Measurements from ENCODE around the gene CFAP52. TPM values are rescaled to one million over a fixed set of nuclear protein-coding genes. Genes with fewer than 3 reads are reported as not detected.
"Not testable (repeated sequence)": the region's sequence is repeated elsewhere in the genome, so short reads cannot be mapped to it uniquely, and the experiment has no call there.

Gene CFAP52
- total and polyA plus RNA-seq, 4 donors, result 7.5 to 26.7 (median 16.7) TPM

DNA sequence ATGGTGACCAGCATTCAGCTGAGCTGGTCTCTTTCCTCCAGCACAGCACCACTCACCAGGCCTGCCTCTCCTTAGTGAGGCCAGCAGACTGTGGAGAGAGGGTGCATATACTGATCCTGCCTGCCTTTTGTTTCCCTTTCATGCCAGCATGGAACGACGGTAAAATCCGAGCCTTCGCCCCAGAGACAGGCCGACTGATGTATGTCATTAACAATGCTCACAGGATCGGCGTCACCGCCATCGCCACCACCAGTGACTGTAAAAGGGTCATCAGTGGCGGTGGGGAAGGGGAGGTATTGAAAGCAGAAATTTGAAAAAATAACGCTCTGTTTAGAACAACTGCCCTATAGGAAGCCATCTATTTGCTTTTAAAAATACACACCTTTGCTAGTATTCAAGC is 56.3 kb downstream of the CFAP52 start:
- no peak for DNase-seq (ENCODE audit: low read depth in 4 of 6, low spot score in 6 of 6)
- no peaks in the 10 kb centered on the region for H3K9me3 ChIP-seq (ENCODE audit: control insufficient read depth, insufficient read depth, low read length)
- no peaks in the 10 kb centered on the region for H3K27me3 ChIP-seq (ENCODE audit: control insufficient read depth, insufficient read depth, low read length)
- H3K4me1 ChIP-seq (ENCODE audit: control insufficient read depth, insufficient read depth, low read length), result no peaks in the 10 kb centered on the region
- no peak overlapping the region for H3K4me3 ChIP-seq (ENCODE audit: low read depth, low read length)
- no peak overlapping the region for H3K27ac ChIP-seq (ENCODE audit: low read depth, low read length)
- 85% methylated on average over 4 of the region's 11 CpGs for WGBS (ENCODE audit: insufficient coverage)
- no peaks in the 10 kb centered on the region for H3K36me3 ChIP-seq (ENCODE audit: control insufficient read depth, insufficient read depth, low read length)

DNA sequence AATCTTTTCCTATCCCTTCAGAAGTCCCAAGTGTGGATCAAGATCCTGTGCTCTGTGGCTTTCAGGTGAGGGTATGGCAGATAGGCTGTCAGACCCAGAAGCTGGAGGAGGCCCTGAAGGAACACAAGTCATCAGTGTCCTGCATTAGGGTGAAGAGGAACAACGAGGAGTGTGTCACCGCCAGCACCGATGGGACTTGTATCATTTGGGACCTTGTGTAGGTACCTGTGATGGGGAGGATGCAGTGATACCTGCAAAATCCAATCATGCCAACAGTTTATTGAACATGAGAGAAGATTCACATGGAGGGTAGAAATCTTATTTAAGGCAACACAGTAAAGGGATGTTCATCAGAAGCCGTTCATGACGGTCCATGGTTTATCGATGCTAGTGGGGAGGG is 58.9 kb downstream of the CFAP52 start:
- Histone ChIP-seq H3K4me3 (ENCODE audit: low read depth, low read length) (no peak overlapping the region), H3K4me1 (ENCODE audit: control insufficient read depth, insufficient read depth, low read length) (no peaks in the 10 kb centered on the region), H3K9me3 (ENCODE audit: control insufficient read depth, insufficient read depth, low read length) (no peaks in the 10 kb centered on the region), H3K27me3 (ENCODE audit: control insufficient read depth, insufficient read depth, low read length) (no peaks in the 10 kb centered on the region), H3K27ac (ENCODE audit: low read depth, low read length) (no peak overlapping the region), H3K36me3 (ENCODE audit: control insufficient read depth, insufficient read depth, low read length) (no peaks in the 10 kb centered on the region)
- no peak for DNase-seq (ENCODE audit: low read depth in 4 of 6, low spot score in 6 of 6)
- 90% methylated on average over 3 of the region's 6 CpGs for WGBS (ENCODE audit: insufficient coverage)

DNA sequence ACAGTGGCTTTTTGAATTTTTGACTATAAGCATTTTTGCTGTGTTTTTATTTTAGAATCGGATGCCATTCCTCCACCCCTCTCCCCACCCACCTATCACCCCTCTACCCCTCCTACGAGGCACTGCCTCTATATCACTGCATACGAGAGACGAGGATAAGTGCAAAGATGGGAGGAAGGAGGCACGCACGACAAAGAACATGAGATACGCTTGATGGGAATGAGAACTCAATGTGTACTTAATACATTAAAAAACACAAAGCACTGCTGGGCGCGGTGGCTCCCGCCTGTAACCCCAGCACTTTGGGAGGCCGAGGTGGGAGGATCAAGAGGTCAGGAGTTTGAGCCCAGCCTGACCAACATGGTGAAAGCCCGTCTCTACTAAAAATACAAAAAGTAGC is 60.1 kb downstream of the CFAP52 start:
- Histone ChIP-seq H3K36me3 (ENCODE audit: control insufficient read depth, insufficient read depth, low read length) (no peaks in the 10 kb centered on the region), H3K27ac (ENCODE audit: low read depth, low read length) (no peak overlapping the region), H3K9me3 (ENCODE audit: control insufficient read depth, insufficient read depth, low read length) (no peaks in the 10 kb centered on the region), H3K4me1 (ENCODE audit: control insufficient read depth, insufficient read depth, low read length) (no peaks in the 10 kb centered on the region), H3K27me3 (ENCODE audit: control insufficient read depth, insufficient read depth, low read length) (no peaks in the 10 kb centered on the region), H3K4me3 (ENCODE audit: low read depth, low read length) (no peak overlapping the region)
- DNase-seq (ENCODE audit: low read depth in 4 of 6, low spot score in 6 of 6), result no peak
- 100% methylated on average over 2 of the region's 12 CpGs for WGBS (ENCODE audit: insufficient coverage)

DNA sequence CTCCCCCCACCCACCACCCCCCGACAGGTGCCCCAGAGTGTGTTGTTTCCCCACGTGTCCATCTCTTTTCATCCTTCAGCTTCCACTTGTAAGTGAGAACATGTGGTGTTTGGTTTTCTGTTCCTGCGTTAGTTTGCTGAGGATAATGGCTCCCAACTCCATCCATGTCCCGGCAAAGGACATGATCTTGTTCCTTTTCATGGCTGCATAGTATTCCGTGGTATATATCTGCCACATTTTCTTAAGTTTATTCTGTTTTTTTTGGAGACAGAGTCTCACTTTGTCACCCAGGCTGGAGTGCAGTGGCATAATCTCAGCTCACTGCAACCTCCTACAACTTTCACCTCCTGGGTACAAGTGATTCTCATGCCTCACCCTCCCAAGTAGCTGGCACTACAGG is 63.9 kb downstream of the CFAP52 start:
- not testable (repeated sequence) for H3K4me3 ChIP-seq (ENCODE audit: low read depth, low read length); H3K27ac ChIP-seq (ENCODE audit: low read depth, low read length); H3K36me3 ChIP-seq (ENCODE audit: control insufficient read depth, insufficient read depth, low read length); DNase-seq (ENCODE audit: low read depth in 4 of 6, low spot score in 6 of 6); H3K4me1 ChIP-seq (ENCODE audit: control insufficient read depth, insufficient read depth, low read length); H3K9me3 ChIP-seq (ENCODE audit: control insufficient read depth, insufficient read depth, low read length); H3K27me3 ChIP-seq (ENCODE audit: control insufficient read depth, insufficient read depth, low read length)
- no CpG with 5 or more reads among the region's 5 CpGs for WGBS (ENCODE audit: insufficient coverage)

DNA sequence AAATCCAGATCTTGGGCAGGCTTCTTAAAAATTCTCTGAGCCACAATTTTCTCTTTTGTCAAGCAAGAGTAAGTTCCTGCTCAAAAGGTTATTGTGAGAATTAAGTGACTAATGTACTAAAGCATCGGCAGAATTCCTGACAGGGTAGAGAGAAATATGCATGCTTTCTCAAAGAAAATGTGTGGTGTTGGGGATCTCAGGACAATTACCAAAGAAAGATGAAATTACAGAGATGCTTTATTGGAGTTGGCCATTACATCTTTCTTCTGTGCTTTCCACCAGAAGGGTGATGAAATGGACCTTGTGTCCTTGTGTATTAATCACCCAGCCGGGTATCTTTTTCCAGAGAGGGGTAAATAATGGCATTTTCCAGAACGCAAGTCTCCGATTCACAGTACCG is 67.2 kb downstream of the CFAP52 start:
- H3K27me3 ChIP-seq (ENCODE audit: control insufficient read depth, insufficient read depth, low read length), result peaks cover 14% of the 10 kb centered on the region
- WGBS (ENCODE audit: insufficient coverage), result 92% methylated on average over 5 of the region's 5 CpGs
- peaks cover 8% of the 10 kb centered on the region for H3K4me1 ChIP-seq (ENCODE audit: control insufficient read depth, insufficient read depth, low read length)

DNA sequence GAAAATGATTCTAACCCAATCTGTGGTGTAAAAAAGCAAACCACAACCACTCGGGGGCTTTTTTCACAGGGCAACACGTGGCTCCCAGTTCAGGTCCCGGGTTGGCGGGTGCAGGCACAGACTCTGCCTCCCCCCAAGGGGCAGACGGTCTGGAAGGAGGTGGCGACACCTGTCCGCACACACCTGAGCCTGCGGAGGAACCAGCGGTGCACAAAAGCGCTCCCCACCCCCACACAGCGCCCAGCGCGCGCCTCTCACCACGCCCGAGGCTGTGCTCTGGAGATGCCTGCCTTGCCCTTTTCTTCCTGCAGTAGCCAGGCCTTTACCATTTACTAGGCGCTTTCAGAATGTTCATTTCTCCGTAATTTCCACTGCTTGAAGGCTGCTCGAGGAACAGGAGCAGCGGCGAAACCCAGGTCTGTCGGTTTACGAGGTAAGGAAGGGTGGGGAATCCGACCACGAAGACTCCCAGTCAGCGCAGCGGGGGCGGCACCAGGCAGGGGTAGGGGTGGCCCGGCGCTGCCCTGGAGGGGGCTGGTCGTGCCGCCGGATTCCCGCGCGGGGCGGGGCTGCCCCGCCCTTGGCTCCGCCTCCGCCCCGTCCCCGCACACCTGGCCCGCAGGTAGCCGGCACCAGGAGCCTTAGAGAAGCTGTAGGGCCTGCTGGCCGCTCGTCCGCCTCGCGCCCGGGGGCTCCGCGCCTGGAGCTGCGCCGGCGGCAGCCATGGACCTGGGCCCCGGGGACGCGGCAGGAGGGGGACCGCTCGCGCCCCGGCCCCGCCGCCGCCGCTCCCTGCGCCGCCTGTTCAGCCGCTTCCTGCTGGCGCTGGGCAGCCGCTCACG is 68.7 kb downstream of the CFAP52 start, which contains the start of gene USP43:
TSS of gene USP43 (plus strand) at position 608 of the 842 bp plus-strand sequence. CDS start at position 724, 116 bp downstream.
- Histone ChIP-seq H3K27ac (ENCODE audit: low read depth, low read length) (no peak within 1 kb of the TSS), H3K27me3 (ENCODE audit: control insufficient read depth, insufficient read depth, low read length) (peaks cover 14% of the 10 kb centered on the region), H3K9me3 (ENCODE audit: control insufficient read depth, insufficient read depth, low read length) (no peaks in the 10 kb centered on the region), H3K4me3 (ENCODE audit: low read depth, low read length) (peak within 1 kb of the TSS; percentile 31), H3K36me3 (ENCODE audit: control insufficient read depth, insufficient read depth, low read length) (no peaks in the 10 kb centered on the region), H3K4me1 (ENCODE audit: control insufficient read depth, insufficient read depth, low read length) (peaks cover 8% of the 10 kb centered on the region)
- under 1% methylated on average over 72 of the region's 72 CpGs for whole genome bisulfite sequencing (ENCODE audit: insufficient coverage)
- DNase-seq (ENCODE audit: low read depth in 4 of 6, low spot score in 6 of 6), result peak in 5 of 6 donors; percentile 12 to 54 (median 21)

More for the DNA sequence above, 67.2 kb downstream of the CFAP52 start:
- Histone ChIP-seq H3K36me3 (ENCODE audit: control insufficient read depth, insufficient read depth, low read length) (no peaks in the 10 kb centered on the region), H3K27ac (ENCODE audit: low read depth, low read length) (no peak overlapping the region), H3K4me3 (ENCODE audit: low read depth, low read length) (no peak overlapping the region), H3K9me3 (ENCODE audit: control insufficient read depth, insufficient read depth, low read length) (no peaks in the 10 kb centered on the region)
- no peak for DNase-seq (ENCODE audit: low read depth in 4 of 6, low spot score in 6 of 6)

DNA sequence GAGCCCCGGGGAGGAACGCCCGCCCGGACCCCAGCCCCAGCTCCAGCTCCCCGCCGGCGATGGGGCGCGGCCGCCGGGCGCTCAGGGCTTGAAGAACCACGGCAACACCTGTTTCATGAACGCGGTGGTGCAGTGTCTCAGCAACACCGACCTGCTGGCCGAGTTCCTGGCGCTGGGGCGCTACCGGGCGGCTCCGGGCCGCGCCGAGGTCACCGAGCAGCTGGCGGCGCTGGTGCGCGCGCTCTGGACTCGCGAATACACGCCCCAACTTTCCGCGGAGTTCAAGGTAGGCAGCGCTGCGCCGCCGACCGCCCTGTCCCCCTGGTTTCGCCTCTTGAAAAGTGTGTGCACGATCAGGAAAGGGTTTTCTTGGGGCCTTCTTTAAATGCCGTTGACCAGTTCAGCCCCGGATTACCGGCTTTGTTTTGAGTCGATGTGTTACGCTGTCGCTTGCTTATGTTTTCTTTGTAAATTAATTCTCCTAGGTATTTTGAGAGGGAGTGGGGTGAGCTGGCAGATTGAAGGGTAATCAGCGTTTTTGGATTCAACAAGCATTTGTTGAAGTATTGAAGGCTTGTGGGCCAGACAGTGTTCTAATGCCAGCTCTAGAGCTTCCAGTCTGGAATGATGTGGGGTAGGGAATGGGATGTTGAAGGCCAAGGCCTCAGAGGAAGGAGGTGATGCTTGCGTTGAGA is 69.6 kb downstream of the CFAP52 start:
- WGBS (ENCODE audit: insufficient coverage), result 2% methylated on average over 51 of the region's 51 CpGs
- peak overlapping the region; percentile 22 for H3K4me3 ChIP-seq (ENCODE audit: low read depth, low read length)
- no peaks in the 10 kb centered on the region for H3K36me3 ChIP-seq (ENCODE audit: control insufficient read depth, insufficient read depth, low read length)
- H3K4me1 ChIP-seq (ENCODE audit: control insufficient read depth, insufficient read depth, low read length), result peaks cover 8% of the 10 kb centered on the region
- no peak overlapping the region for H3K27ac ChIP-seq (ENCODE audit: low read depth, low read length)
- no peaks in the 10 kb centered on the region for H3K9me3 ChIP-seq (ENCODE audit: control insufficient read depth, insufficient read depth, low read length)
- peaks cover 14% of the 10 kb centered on the region for H3K27me3 ChIP-seq (ENCODE audit: control insufficient read depth, insufficient read depth, low read length)
- DNase-seq (ENCODE audit: low read depth in 4 of 6, low spot score in 6 of 6), result peak in 5 of 6 donors; percentile 13 to 63 (median 26)

DNA sequence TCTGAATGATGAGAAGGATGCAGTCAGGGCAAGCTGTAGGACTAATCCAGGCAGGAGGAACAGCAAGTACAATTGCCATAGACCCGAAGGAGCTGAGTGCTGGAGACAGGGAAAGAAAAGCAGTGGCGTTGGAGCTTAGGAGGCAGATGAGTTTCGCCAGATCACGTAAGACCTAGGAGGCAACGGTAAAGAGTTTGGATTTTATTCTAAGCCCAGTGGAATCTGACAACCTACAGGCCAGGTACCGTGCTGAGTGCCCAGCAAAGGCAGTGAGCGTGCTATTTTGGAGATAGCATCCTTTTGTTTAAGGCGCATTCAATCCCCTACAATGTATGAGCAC is 70.1 kb downstream of the CFAP52 start:
- no peaks in the 10 kb centered on the region for H3K36me3 ChIP-seq (ENCODE audit: control insufficient read depth, insufficient read depth, low read length)
- DNase-seq (ENCODE audit: low read depth in 4 of 6, low spot score in 6 of 6), result peak in 2 of 6 donors; percentile 9 to 48
- H3K27ac ChIP-seq (ENCODE audit: low read depth, low read length), result no peak overlapping the region
- H3K4me3 ChIP-seq (ENCODE audit: low read depth, low read length), result peak overlapping the region; percentile 22
- H3K9me3 ChIP-seq (ENCODE audit: control insufficient read depth, insufficient read depth, low read length), result no peaks in the 10 kb centered on the region
- peaks cover 8% of the 10 kb centered on the region for H3K4me1 ChIP-seq (ENCODE audit: control insufficient read depth, insufficient read depth, low read length)
- peaks cover 14% of the 10 kb centered on the region for H3K27me3 ChIP-seq (ENCODE audit: control insufficient read depth, insufficient read depth, low read length)
- WGBS (ENCODE audit: insufficient coverage), result 14% methylated on average over 7 of the region's 8 CpGs

DNA sequence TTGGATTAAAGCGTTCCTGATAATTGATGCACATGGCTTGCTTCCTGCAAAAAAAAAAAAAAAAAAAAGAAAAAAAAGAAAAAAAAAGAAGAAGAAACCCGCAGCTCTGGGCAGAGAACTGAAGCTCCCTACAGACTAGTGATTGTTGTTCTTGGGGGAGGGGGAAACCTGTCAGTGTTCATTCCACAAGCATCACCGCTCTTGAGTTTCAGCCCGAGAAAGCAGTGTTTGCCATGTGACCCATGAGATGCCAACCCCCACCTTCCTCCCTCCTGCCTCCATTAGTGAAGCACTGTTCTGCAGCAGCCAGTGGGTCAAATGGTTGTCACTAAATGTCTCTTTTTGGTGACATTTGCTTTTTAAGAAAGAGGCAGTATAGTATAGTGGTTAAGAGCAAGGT is 70.6 kb downstream of the CFAP52 start:
- DNase-seq (ENCODE audit: low read depth in 4 of 6, low spot score in 6 of 6), result peak in 4 of 6 donors; percentile 1 to 31 (median 16)
- no peak overlapping the region for H3K4me3 ChIP-seq (ENCODE audit: low read depth, low read length)
- no peak overlapping the region for H3K27ac ChIP-seq (ENCODE audit: low read depth, low read length)
- H3K36me3 ChIP-seq (ENCODE audit: control insufficient read depth, insufficient read depth, low read length), result no peaks in the 10 kb centered on the region
- H3K4me1 ChIP-seq (ENCODE audit: control insufficient read depth, insufficient read depth, low read length), result peaks cover 8% of the 10 kb centered on the region
- WGBS (ENCODE audit: insufficient coverage), result no CpG with 5 or more reads among the region's 4 CpGs
- peaks cover 14% of the 10 kb centered on the region for H3K27me3 ChIP-seq (ENCODE audit: control insufficient read depth, insufficient read depth, low read length)
- no peaks in the 10 kb centered on the region for H3K9me3 ChIP-seq (ENCODE audit: control insufficient read depth, insufficient read depth, low read length)

Measured in spinal cord (tissue), 10 donors.